PFSK-1 (cell line): ENCODE results near the gene ZFP57.

Source experiments
- FOXP2 ChIP-seq: optimal IDR thresholded peaks from 2 replicates; pipeline ENCODE3; 2011; ENCODE audit warnings: borderline replicate concordance, control low read depth, inconsistent platforms; ENCODE audit not compliant: insufficient read depth; ENCODE audit errors: extremely low read length, extremely low read depth
- POLR2AphosphoS5 ChIP-seq: IDR thresholded peaks from 2 replicates; pipeline ENCODE4 v1.6.1; 2012; ENCODE audit warnings: low read depth, mild to moderate bottlenecking, control low read depth, low read length, moderate library complexity
- SIN3A ChIP-seq: IDR thresholded peaks from 2 replicates; pipeline ENCODE4 v1.6.1; 2012; ENCODE audit warnings: mild to moderate bottlenecking, low read length, moderate library complexity, borderline replicate concordance; ENCODE audit not compliant: insufficient read depth
- TAF1 ChIP-seq: IDR thresholded peaks from 2 replicates; pipeline ENCODE4 v1.6.1; 2012; ENCODE audit warnings: low read length, control low read depth, borderline replicate concordance; ENCODE audit not compliant: insufficient read depth
- TF ChIP-seq, protein P1 (sequence below), 2 experiments: IDR thresholded peaks; 2 replicates each; pipeline versions ENCODE4 v1.6.1 to v1.8.0; 2011 to 2012; ENCODE audit warnings: low read depth in 2 of 2, low read length in 2 of 2, control low read depth in 1 of 2, inconsistent platforms in 1 of 2, mild to moderate bottlenecking in 1 of 2, moderate library complexity in 1 of 2; ENCODE audit not compliant: insufficient read depth in 1 of 2

DNA sequence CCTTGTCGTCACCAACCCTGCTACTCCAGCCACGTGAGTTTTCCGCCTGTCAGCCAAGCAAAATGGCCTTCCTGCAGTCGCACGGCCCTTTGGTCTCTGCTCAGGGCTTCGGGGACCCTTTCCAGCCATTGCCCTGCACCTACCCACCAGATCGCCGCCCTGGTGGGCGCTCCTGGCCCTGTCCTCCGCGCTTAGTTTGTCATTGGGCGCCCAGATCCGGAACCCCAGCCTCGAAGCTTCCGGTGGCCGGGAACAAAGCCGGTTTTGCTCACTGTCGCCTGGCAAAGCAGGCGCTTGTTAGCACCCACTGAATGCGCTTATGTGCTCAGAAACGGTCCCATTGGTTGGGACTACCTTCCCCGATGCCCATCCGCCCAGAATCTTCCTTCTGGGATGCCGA lies 536 bp downstream of the ZFP57 start:
- TF ChIP-seq POLR2AphosphoS5, result no peak
- TF ChIP-seq TAF1, result no peak
- no peak for TF ChIP-seq SIN3A
- TF ChIP-seq, protein P1, sequence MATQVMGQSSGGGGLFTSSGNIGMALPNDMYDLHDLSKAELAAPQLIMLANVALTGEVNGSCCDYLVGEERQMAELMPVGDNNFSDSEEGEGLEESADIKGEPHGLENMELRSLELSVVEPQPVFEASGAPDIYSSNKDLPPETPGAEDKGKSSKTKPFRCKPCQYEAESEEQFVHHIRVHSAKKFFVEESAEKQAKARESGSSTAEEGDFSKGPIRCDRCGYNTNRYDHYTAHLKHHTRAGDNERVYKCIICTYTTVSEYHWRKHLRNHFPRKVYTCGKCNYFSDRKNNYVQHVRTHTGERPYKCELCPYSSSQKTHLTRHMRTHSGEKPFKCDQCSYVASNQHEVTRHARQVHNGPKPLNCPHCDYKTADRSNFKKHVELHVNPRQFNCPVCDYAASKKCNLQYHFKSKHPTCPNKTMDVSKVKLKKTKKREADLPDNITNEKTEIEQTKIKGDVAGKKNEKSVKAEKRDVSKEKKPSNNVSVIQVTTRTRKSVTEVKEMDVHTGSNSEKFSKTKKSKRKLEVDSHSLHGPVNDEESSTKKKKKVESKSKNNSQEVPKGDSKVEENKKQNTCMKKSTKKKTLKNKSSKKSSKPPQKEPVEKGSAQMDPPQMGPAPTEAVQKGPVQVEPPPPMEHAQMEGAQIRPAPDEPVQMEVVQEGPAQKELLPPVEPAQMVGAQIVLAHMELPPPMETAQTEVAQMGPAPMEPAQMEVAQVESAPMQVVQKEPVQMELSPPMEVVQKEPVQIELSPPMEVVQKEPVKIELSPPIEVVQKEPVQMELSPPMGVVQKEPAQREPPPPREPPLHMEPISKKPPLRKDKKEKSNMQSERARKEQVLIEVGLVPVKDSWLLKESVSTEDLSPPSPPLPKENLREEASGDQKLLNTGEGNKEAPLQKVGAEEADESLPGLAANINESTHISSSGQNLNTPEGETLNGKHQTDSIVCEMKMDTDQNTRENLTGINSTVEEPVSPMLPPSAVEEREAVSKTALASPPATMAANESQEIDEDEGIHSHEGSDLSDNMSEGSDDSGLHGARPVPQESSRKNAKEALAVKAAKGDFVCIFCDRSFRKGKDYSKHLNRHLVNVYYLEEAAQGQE (IDR thresholded peaks at IDR 0.05; ENCODE audit: insufficient read depth in 1 of 2, low read depth in 2 of 2, low read length in 2 of 2), result no peak
- no peak for TF ChIP-seq FOXP2
